ENCODE results near the gene ID1.
"Not testable (repeated sequence)": the region's sequence is repeated elsewhere in the genome, so short reads cannot be mapped to it uniquely, and the experiment has no call there.

The ID1 gene

DNA sequence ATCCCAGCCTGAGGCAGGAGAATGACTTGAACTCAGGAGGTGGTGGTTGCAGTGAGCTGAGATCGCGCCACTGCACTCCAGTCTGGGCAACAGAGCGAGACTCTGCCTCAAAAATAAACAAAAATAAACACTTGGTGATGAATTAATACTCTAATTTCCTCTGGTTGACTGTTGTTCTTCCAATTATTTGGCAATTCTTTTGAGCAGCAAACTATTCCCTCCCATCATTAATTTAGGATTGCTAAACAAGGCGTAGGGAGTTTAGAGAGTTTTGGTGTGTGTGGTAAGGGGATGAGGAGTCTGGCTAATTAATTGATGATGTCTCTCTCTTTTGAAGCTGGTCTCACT, 2.7 kb upstream of the ID1 start:
- no peak for DNase-seq (ENCODE audit: low read depth in 2 of 2)

DNA sequence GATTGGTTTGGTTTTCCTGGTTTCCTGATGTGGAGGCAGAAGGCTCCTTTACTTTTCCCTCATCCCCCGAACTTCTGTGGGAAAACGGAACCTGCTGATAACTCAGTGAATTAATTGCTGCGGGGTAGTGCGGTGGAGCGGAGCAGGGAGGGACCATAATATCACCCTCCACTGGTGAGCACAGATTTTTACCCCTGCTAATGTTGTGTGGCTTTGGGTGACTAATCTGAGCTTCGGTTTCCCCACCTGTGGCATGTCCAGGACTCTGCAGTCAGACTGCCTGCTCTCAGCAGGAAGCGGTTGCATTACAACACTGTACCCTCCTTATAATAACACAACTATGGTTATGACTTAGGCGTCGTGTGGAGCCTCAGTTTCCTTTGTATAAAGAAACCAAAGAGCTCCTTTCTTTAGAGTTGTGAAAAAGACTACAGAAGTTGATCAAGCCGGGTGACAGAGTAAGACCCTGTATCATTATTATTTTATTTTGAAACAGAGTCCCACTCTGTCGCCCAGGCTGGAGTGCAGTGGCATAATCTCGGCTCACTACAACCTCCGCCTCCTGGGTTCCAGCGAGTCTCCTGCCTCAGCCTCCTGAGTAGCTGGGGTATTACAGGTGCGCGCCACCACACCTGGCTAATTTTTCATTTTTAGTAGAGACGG, 2.2 kb upstream of the ID1 start:
- no peak for DNase-seq (ENCODE audit: low read depth in 2 of 2)

DNA sequence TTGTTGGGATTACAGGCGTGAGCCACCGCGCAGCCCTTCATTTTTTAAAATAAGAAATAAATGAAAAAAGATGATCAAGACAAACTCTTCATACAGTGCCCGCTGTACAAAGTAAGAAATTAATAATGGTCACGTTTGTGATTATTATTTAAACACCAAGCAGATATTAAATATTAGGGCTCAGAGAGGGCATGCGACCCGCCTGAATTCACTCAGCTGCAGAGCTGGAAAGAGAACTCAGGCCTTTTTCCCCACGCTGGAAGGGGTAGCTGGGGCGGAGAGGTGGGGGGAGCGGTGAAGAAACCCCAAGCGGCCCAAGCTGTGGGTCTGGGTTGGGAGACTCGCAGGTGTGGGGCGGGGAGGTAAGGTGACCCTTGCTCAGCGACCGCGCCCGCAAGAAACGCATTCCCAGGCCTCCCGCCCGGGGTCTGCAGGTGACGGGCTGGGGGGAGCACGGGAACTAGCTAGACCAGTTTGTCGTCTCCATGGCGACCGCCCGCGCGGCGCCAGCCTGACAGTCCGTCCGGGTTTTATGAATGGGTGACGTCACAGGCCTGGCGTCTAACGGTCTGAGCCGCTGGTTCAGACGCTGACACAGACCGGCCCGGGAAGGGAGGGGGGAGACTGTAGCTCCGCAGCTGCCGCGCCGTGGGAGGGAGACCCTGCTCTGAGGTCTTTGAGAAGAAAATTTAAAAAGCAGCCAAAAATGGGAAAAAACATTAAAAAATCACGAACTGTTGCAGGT, 1.1 kb upstream of the ID1 start:
- DNase-seq (ENCODE audit: low read depth in 2 of 2): peak; percentile 47

DNA sequence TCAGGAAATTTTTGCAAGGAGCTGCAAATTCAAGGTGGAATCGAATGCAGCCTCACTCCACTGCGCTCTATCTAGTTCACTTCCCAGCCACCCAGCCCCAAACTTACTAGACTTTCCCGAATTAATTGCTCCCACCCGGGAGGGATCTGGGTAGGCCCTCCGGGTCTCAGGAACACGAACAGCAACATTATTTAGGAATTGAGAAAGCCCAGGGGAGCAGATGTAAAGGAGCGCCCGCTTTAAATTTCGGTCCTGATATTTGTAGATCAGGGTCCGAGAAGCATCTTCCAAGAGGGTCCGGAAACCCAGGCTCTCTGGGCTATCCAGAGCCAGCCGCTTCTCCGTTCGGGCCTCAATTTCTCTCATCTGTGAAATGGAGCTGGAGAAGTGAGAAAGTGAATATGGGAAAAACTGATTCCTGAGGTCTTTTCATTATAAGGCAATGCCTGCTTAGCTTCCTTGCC, 490 bp upstream of the ID1 start:
- no peak for DNase-seq (ENCODE audit: low read depth in 2 of 2)

DNA sequence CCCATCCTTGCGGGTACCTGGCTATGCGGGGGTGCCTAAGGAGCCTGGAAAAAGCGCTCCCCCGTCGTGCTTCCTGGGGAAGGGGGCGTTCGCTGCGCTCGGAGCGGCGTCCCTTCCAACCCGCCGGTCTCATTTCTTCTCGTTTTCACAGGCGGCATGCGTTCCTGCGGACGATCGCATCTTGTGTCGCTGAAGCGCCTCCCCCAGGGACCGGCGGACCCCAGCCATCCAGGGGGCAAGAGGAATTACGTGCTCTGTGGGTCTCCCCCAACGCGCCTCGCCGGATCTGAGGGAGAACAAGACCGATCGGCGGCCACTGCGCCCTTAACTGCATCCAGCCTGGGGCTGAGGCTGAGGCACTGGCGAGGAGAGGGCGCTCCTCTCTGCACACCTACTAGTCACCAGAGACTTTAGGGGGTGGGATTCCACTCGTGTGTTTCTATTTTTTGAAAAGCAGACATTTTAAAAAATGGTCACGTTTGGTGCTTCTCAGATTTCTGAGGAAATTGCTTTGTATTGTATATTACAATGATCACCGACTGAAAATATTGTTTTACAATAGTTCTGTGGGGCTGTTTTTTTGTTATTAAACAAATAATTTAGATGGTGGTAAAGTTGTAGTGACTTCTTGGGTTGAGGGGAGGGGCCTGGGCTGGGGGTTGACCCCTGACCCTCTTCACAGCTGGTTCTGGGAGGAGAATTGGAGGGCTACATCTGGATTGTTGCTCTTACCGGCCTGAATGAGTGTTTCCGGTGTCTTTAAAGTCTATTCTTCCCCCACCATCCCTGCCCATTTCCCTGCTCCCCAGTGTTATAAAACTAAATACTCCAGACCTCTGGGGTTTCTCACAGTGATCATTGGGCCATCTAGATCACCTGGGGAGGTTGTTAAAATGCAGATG, 1.1 kb downstream of the ID1 start:
- no peak for DNase-seq (ENCODE audit: low read depth in 2 of 2)

DNA sequence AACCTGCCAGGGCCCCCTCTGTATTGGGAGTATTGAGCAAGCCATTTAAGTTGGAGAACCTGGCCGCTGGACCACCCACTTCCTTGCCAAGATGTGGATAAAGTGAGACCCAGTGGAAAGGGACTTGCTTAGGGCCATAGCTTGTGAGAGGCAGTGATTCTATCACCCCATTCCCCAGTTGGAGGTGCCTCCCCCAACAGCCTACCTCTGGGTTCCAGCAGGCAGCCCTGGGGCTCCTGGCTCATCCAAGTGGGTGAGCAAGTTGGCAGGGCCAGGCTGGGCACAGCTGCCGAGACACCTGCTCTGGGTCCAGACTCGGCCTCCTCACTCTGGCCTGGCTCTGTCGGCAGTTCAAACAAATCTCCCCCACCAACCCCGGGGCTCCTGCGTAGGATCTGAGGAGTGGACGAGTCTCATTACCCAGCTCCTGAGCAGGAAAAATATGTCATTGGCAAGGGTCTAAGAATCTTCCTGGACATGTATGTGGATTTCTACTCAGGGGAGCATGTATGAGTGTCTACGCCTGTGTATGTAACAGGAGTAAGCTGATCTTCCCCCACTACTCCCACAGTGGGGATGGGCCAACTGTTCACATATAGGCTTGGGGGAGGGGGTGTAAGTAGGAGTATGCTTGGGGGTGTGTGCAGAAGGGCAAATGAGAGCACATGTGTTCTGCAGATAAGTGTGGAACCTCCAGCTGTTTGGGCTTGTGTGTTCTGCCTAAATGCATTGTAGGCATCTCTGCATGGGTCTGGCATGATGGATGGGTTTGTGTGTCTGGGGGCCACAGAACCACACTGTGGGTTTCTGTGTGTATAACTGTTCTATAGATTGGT, 1.9 kb downstream of the ID1 start:
- DNase-seq (ENCODE audit: low read depth in 2 of 2): no peak

DNA sequence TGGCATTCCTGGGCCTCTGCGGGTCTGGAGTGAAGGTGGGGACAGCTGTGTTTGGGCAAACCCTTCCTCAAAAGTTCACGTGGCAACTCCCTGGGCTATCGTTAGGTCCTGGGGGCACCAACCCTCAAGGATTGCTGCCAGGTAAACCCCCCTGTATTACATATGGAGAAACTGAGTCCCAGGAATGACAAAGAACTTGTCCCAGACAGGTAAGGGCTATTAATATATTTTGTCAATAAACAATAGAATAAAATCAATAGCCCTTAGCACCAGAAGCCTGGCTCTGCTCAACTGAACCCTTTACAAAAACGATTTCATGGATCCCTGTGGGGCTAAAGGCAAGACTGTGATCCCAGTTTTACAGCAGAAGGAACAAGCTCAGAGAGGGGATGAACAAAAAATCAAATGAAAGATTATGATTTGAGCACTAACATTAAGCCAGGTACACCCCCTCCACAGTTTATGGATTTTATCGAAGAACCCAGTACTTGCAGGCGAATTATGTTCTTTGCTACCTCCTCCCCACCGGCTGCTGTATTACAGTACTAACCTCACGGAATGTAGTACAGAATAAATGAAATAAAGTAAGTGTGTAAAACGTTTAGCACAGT, 2.7 kb downstream of the ID1 start:
- DNase-seq (ENCODE audit: low read depth in 2 of 2): no peak

DNA sequence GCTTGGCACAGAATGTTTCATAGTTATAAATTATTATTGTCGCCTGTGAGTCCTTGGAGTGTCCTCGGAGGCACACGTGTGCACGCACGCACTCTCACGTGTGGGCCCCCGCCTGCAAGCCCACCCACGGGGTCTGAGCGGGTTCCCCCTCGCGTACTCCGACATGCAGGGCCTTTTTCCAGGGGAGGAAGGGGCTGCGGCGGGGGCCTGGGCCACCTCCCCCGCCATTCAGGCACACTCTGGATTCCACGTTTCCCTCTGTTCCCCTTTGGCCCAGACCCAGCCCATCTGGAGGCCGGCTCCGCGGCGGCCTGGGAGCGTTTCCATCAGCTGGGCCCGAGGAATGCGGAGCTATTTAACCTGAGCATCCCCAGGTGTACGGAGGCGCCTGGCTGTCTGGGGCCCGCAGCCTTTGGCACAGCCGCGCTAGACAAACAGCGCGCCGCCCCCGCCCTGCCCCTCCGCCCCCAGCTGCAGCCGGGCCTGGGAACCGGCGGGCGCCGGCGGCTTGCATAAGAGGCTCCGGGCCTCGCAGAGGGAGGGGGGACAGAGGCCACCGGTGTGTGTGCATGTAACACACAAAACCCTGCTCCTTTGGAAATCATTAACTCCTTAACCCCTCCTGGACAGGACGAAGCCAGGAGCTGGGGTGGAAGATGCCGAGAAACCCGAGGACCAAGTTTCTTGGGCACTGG, 3.3 kb downstream of the ID1 start:
- DNase-seq (ENCODE audit: low read depth in 2 of 2): no peak

DNA sequence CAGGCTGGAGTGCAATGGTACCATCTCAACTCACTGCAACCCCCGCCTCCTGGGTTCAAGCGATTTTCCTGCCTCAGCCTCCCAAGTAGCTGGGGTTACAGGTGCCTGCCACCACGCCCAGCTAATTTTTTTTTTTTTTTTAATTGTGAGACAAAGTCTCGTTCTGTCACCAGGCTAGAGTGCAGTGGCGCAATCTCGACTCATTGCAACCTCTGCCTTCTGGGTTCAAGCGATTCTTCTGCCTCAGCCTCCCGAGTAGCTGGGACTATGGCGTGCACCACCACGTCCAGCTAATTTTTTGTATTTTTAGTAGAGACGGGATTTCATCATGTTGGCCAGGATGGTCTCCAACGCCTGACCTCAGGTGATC, 7.2 kb downstream of the ID1 start:
- not testable (repeated sequence) for DNase-seq (ENCODE audit: low read depth in 2 of 2)

DNA sequence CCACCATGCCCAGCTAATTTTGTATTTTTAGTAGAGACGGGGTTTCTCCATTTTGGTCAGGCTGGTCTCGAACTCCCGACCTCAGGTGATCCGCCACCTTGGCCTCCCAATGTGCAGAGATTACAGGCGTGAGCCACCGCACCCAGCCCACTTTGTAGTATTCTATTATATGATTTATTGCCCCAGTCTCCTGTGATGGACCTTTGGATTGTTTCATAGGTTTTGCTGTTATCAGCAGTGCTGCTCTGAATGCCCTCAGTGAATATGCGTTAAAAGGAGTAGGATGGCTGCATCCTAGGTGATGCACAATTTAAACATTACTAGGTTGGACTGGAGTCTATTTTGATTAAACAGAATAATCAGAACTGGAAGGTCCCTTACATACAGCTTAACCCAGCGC, 10.3 kb downstream of the ID1 start:
- DNase-seq (ENCODE audit: low read depth in 2 of 2): no peak

DNA sequence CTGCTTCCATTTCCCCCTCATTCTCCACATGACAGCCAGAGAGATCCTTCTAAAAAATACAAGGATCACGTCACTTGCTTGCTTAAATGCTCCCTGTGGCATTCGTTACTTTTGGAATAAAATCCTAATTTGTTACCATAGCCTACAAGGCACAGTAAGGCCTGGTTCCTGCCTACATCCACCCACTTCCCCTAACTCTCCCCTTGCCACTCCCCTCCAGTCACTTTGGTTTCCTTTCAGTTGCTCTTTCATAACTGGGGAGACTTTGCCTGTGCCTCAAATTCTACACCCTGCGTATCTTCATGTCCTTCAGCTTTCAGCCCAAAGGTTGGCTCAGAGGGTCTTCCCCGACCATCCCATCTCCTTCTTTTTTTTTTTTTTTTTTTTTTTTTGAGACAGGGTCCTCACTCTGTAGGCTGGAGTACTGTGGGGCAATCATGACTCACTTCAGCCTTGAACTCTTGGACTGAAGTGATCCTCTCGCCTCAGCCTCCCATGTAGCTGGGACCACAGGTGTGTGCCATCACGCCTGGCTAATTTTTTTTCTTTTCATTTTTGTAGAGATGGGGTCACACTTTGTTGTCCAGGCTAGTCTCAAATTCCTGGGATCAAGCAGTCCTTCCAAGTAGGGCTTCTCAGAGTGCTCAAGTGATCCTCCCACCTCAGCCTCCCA, 12.5 kb downstream of the ID1 start:
- DNase-seq (ENCODE audit: low read depth in 2 of 2): no peak

DNA sequence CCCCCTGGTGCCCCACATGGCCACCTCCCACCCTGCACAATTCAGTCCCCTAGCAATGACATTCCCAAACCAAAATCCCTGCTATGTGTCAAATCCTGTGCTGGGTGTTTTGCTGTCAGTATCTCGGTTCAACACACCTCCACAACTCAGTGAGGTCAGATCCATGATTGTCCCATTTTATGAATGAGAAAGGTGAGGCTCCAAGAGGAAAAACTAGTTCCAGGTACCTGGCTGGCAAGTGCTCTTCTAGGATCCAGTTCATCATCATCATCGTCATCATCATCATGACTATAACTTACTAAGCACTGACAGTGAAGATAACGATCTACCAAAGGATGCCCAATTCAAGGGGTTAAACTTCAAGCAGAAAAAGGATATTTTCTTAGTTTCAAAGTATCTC, 15.2 kb downstream of the ID1 start:
- DNase-seq (ENCODE audit: low read depth in 2 of 2): no peak

DNA sequence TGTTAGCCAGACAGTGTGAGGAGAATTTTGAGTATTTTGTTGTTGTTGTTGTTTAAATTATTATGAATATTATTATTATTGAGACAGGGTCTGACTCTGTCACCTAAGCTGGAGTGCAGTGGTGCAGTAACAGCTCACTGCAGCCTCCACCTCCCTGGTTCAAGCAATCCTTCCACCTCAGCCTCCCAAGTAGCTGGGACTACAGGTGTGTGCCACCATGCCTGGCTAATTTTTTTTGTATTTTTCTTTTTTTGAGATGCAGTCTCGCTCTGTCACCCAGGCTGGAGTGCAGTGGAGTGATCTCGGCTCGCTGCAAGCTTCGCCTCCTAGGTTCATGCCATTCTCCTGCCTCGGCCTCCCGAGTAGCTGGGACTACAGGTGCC, 18.0 kb downstream of the ID1 start:
- DNase-seq (ENCODE audit: low read depth in 2 of 2): not testable (repeated sequence)

DNA sequence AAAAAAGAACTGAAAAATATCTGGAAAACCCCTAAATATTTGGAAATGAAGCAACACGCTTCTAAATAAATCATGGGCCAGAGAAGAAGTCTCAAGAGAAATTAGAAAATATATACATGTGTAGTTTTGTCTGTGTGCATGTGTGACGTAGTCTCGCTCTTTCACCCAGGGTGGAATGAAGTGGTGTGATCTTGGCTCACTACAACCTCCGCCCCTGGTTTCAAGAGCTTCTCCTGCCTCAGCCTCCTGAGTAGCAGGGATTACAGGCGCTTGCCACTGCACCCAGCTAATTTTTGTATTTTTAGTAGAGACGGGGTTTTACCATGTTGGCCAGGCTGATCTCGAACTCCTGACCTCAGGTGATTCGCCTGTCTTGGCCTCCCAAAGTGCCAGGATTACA, 21.4 kb downstream of the ID1 start:
- not testable (repeated sequence) for DNase-seq (ENCODE audit: low read depth in 2 of 2)

DNA sequence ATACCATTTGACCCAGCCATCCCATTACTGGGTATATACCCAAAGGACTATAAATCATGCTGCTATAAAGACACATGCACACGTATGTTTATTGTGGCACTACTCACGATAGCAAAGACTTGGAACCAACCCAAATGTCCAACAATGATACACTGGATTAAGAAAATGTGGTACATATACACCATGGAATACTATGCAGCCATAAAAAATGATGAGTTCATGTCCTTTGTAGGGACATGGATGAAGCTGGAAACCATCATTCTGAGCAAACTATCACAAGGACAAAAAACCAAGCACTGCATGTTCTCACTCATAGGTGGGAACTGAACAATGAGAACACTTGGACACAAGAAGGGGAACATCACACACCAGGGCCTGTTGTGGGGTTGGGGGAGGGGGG, 23.0 kb downstream of the ID1 start:
- DNase-seq (ENCODE audit: low read depth in 2 of 2): not testable (repeated sequence)

DNA sequence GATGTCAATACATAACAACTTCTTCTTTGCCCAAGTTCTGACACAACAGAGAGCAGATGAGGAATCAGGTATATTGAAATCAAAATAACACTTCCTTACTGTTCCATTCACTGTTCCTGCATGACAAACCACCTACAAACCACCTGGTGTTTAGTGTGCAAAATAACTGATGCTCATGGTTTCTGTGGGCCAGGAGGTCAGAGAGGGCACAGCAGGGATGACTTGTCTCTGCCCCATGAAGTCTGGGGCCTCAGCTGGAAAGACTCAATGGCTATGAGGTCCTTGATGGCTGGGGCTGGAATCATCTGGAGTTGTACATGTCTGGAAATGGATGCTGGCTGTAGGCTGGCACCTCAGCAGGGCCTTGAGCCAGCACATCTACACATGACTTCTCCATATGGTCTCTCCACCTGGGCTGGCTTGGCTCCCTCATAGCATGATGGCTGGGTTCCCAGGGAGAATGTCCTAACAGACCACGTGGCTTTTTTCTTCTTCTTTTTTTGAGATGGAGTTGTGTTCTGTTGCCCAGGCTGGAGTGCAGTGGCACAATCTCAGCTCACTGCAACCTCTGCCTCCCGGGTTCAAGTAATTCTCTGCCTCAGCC, 25.2 kb downstream of the ID1 start:
- DNase-seq (ENCODE audit: low read depth in 2 of 2): no peak

DNA sequence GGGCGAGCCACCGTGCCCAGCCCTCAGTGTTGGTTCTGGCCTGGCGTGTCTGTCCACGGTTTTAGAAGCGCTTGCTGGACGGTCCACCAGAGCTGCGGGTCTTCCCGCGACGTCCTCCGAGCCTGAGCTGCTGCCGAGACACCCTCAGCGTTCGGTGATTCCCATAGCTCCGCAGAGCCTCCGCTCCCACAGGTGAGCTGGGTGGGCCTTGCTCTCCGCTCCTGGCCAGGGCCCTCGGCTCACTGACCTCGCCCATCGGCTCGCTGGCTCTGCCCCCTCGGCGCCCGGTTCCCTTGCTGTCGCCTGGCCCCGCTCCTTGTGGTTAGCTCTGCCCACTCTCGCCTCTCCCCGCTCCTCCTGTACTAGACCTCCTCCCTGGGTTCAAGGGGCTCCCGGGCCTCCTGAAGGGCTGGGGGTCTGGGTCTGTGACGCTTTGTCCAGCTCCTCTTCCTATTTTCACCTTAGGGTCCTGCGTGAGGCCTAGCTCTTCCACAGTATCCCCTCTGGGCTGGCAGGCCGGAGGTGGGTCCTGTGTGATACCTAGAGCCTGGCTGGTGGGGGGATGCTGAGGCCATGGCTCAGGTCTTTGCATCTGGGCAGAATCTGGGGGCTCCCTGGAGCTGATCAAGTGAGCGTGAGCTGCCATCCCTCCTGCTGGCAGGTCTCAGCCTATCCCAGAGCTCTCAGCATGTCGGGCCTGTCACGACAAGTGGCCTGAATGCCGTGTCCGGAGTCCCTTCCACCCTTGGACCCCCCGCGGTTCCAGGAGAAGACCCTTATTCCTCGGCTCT, 27.7 kb downstream of the ID1 start:
- no peak for DNase-seq (ENCODE audit: low read depth in 2 of 2)

DNA sequence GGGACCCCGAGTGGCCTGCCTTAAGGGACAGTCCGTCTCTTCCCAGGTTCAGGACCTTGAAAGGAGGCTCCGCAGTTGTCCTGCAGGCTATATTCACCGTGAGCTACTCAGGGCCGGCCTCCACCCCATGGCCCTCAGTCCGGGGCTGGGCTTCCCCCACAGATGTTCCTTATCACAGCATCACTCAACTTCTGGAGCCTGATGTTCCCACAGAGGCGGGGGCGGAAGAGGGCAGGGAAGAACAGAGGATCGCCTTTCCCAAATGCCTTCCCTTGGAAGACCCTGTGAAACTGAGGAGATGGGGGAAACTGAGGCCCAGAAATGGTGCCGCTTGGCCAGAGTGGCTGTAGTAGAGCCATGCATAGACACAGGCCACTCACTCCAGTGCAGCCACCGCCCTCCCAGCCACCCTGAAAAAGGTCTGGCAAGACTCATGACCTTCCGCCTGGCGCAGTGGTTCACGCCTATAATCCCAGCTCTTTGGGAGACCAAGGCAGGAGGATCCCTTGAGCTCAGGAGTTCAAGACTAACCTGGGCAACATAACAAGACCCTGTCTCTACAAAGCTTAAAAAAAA, 28.3 kb downstream of the ID1 start:
- no peak for DNase-seq (ENCODE audit: low read depth in 2 of 2)

DNA sequence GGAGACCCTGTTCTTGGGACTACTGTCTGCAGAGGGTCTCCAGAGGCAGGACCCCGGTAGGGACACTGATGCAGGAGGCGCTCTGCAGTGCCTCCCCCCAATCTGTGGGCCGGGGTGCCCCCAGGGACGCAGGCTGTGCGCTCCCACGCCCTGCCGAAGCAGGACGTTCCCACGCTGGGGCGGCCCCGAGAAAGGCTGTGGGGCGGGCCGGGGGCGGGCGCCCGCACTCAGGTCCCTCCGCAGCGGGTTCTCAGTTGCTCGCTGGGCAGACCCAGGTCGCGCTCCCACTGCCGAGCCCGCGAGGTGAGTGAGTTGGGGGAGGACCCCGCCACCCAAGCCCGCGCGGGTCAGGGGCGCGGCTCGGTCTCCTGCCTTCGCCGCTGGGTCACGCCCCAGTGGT, 32.6 kb downstream of the ID1 start, which contains the start of gene COX4I2:
Gene COX4I2, plus strand, starts transcription at position 253 of the 400 bp plus-strand sequence. CDS start 1,106 bp downstream, outside the sequence.
- no peak for DNase-seq (ENCODE audit: low read depth in 2 of 2)
